Mesodermal cell (in vitro differentiated cells): ENCODE data around the gene GNPTAB.

Experiments
- H3K27ac ChIP-seq: 2 replicates; pipeline ENCODE4 v1.7.0; 2013; ENCODE audit warnings: mild to moderate bottlenecking, low read depth, low read length, moderate library complexity; ENCODE audit not compliant: severe bottlenecking
- H3K36me3 ChIP-seq: 2 replicates; pipeline ENCODE4 v1.7.1; 2013; ENCODE audit warnings: mild to moderate bottlenecking, low read length, moderate library complexity; ENCODE audit not compliant: control insufficient read depth, insufficient read depth
- H3K4me1 ChIP-seq: one replicate; pipeline ENCODE4 v1.7.1; 2013; ENCODE audit warnings: mild to moderate bottlenecking, low read length; ENCODE audit not compliant: insufficient read depth, control insufficient read depth, poor library complexity, severe bottlenecking
- H3K4me3 ChIP-seq: 2 replicates; pipeline ENCODE4 v1.7.0; 2013; ENCODE audit warnings: low read length, control low read depth, mild to moderate bottlenecking; ENCODE audit not compliant: insufficient read depth, poor library complexity, severe bottlenecking; ENCODE audit errors: extremely low read depth
- H3K9me3 ChIP-seq: 2 replicates; pipeline ENCODE4 v1.7.1; 2013; ENCODE audit warnings: mild to moderate bottlenecking, low read length, moderate library complexity; ENCODE audit not compliant: control insufficient read depth
- WGBS, 2 experiments: methylation state at CpG; one replicate each; pipeline ENCODE4 v1.1.5; 2013; ENCODE audit warnings: missing lambda C conversion rate in 2 of 2; ENCODE audit not compliant: insufficient coverage in 2 of 2; 5-methylcytosine and 5-hydroxymethylcytosine counted together

The GNPTAB gene

GRCh38 chr12:101713930-101714329 lies 116.8 kb downstream of the GNPTAB start:
- H3K27ac ChIP-seq: no peak overlapping the region
- no CpG with 5 or more reads among the region's 2 CpGs for WGBS, 2 experiments

GRCh38 chr12:101713059-101713682 lies 117.6 kb downstream of the GNPTAB start:
- Histone ChIP-seq H3K9me3 (no peaks in the 10 kb centered on the region), H3K4me3 (no peak overlapping the region), H3K27ac (peak overlapping the region; percentile 67), H3K4me1 (no peaks in the 10 kb centered on the region), H3K36me3 (no peaks in the 10 kb centered on the region)
- WGBS, 2 experiments: 84 to 95% methylated on average over 4 to 5 of the region's 5 CpGs

More at GRCh38 chr12:101713930-101714329, 116.8 kb downstream of the GNPTAB start:
- Histone ChIP-seq H3K36me3 (no peaks in the 10 kb centered on the region), H3K9me3 (no peaks in the 10 kb centered on the region), H3K4me3 (no peak overlapping the region), H3K4me1 (no peaks in the 10 kb centered on the region)

GRCh38 chr12:101710288-101710687 lies 120.5 kb downstream of the GNPTAB start:
- Histone ChIP-seq H3K4me1 (peaks cover 3% of the 10 kb centered on the region), H3K36me3 (no peaks in the 10 kb centered on the region), H3K4me3 (no peak overlapping the region), H3K9me3 (no peaks in the 10 kb centered on the region), H3K27ac (no peak overlapping the region)
- WGBS, 2 experiments: no CpG with 5 or more reads among the region's 4 CpGs

- Histone ChIP-seq H3K27ac (no peak overlapping the region), H3K36me3 (no peaks in the 10 kb centered on the region), H3K4me1 (peaks cover 3% of the 10 kb centered on the region), H3K4me3 (no peak overlapping the region), H3K9me3 (no peaks in the 10 kb centered on the region)
Observed at GRCh38 chr12:101707131-101707782, 123.5 kb downstream of the GNPTAB start.

DNA sequence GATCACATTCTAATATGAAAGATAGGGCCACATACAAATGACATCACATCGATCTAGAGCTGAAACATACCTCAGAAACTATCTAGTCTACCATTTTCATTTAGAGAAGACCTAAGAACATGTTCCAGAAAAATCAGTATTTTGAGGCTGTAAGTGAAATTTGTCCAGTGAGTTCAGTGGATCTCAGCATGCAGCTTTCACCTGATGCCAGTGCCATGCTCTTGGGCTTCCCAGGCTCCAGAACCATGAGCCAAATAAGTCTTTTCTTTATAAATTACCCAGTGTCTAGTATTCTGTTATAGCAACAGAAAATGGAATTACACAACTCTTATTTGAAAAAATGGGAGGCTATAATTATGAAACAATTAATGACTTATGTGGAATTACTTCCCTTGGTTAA lies 124.4 kb downstream of the GNPTAB start:
- no peak overlapping the region for H3K4me3 ChIP-seq

GRCh38 chr12:101703487-101703886 lies 127.3 kb downstream of the GNPTAB start:
- Histone ChIP-seq H3K27ac (no peak overlapping the region), H3K4me1 (peaks cover 3% of the 10 kb centered on the region), H3K4me3 (no peak overlapping the region), H3K36me3 (no peaks in the 10 kb centered on the region), H3K9me3 (no peaks in the 10 kb centered on the region)
- whole genome bisulfite sequencing, 2 experiments: 80 to 93% methylated on average over 1 to 2 of the region's 3 CpGs

More for the DNA sequence above, 124.4 kb downstream of the GNPTAB start:
- no peaks in the 10 kb centered on the region for H3K9me3 ChIP-seq
- no CpG with 5 or more reads among the region's 1 CpG for WGBS, 2 experiments
- no peak overlapping the region for H3K27ac ChIP-seq
- peaks cover 3% of the 10 kb centered on the region for H3K4me1 ChIP-seq
- no peaks in the 10 kb centered on the region for H3K36me3 ChIP-seq

GRCh38 chr12:101700299-101700820 lies 130.4 kb downstream of the GNPTAB start:
- no peak overlapping the region for H3K27ac ChIP-seq
- WGBS, 2 experiments: 82 to 89% methylated on average over 1 of the region's 2 CpGs
- H3K4me3 ChIP-seq: no peak overlapping the region
- H3K9me3 ChIP-seq: no peaks in the 10 kb centered on the region
- H3K36me3 ChIP-seq: no peaks in the 10 kb centered on the region
- no peaks in the 10 kb centered on the region for H3K4me1 ChIP-seq

DNA sequence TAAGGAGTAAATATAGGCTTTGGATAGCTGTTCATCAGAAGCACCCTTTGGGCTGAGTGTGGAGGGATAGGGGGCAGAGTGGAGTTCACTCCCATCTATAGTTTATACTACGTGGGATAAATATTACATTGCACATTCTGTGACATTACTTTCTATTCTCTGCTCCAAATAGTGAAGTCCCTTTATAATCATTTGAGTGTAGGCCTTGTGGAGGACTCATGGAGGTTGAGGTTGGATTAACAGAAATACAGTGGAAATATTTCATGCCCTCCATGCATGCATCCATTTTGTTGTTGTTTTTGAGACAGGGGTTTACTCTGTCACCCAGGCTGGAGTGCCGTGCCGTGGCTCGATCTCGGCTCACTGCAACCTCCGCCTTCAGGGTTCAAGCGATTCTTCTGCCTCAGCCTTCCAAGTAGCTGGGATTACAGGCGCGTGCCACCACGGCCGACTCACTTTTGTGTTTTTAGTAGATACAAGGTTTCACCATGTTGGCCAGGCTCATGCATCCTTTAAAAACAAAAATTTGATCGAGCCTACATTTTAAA lies 131.9 kb downstream of the GNPTAB start:
- Histone ChIP-seq H3K4me3 (peak overlapping the region; percentile 75), H3K27ac (no peak overlapping the region), H3K9me3 (no peaks in the 10 kb centered on the region), H3K36me3 (no peaks in the 10 kb centered on the region), H3K4me1 (no peaks in the 10 kb centered on the region)
- 82 to 84% methylated on average over 10 of the region's 12 CpGs for WGBS, 2 experiments

- no peaks in the 10 kb centered on the region for H3K9me3 ChIP-seq
- H3K4me1 ChIP-seq: no peaks in the 10 kb centered on the region
- no peak overlapping the region for H3K27ac ChIP-seq
- WGBS, 2 experiments: 0 to 1% methylated on average over 46 to 60 of the region's 67 CpGs
- no peaks in the 10 kb centered on the region for H3K36me3 ChIP-seq
- peak overlapping the region; percentile 75 for H3K4me3 ChIP-seq
Observed at GRCh38 chr12:101697930-101698799, 132.6 kb downstream of the GNPTAB start.

DNA sequence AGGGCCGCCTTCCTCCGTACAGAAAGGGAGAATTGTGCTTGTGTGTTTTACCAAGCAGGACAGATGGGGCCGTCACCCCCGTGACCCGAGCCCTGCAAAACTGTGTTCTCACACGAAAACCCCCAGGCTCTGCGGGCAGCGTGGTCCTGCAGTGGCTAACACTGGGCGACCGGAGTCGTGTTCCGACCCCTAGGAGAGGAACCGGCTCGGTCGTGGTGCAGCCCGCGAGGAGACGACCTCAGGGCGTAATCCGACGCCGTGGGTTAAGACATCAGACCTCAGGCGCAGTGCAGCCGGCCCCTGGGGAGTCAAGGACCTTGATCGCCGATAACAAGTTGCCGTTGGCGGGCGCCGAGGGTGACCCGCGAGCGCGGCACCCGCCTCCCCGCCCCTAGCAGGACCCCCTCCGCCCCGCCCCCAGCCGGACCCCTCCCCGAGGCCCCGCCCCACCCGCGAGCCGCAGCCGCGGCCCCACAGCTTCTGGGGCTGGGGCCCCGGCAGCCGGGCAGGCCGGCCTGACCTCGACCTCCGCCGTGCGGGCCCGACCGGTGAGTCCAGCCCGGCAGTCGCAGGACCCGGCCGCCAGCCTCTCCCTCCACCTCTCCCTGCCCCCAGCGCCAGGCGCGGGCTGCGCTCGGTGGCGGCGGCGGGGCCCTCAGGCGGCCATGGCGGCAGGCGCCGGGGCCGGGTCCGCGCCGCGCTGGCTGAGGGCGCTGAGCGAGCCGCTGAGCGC lies 133.4 kb downstream of the GNPTAB start, which contains the start of gene CHPT1:
TSS of gene CHPT1 (plus strand) at position 444 of the 733 bp plus-strand sequence. CDS start at position 666, 222 bp downstream.
- Histone ChIP-seq H3K9me3 (no peaks in the 10 kb centered on the region), H3K27ac (no peak within 1 kb of the TSS), H3K4me1 (no peaks in the 10 kb centered on the region), H3K36me3 (no peaks in the 10 kb centered on the region), H3K4me3 (peak within 1 kb of the TSS; percentile 75)
- WGBS, 2 experiments: 0% methylated on average over 32 to 49 of the region's 80 CpGs
